Measurements from ENCODE around the gene EXOC4.

DNA sequence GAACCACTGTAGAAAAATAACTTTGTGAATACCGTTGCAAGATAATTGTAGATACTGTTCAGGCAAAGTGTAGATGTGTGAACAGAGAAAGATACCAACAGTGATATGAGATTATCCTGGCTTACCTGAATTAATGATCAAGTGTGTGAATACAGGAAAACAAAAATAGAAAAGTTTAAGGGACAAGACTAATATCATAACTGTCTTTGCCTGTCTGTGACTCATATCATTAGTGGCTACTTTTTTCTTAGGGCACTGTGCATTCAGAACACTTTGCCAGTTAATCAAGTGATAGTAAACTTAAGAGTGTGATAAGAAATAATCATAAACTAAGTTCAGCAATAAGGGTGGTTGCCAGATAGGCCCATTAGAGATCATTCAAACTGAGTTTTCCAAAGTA is 551.2 kb downstream of the EXOC4 start:
- TF ChIP-seq, protein P1, sequence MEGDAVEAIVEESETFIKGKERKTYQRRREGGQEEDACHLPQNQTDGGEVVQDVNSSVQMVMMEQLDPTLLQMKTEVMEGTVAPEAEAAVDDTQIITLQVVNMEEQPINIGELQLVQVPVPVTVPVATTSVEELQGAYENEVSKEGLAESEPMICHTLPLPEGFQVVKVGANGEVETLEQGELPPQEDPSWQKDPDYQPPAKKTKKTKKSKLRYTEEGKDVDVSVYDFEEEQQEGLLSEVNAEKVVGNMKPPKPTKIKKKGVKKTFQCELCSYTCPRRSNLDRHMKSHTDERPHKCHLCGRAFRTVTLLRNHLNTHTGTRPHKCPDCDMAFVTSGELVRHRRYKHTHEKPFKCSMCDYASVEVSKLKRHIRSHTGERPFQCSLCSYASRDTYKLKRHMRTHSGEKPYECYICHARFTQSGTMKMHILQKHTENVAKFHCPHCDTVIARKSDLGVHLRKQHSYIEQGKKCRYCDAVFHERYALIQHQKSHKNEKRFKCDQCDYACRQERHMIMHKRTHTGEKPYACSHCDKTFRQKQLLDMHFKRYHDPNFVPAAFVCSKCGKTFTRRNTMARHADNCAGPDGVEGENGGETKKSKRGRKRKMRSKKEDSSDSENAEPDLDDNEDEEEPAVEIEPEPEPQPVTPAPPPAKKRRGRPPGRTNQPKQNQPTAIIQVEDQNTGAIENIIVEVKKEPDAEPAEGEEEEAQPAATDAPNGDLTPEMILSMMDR (IDR thresholded peaks at IDR 0.05): no peak
- TF ChIP-seq POLR2A (IDR thresholded peaks at IDR 0.05; ENCODE audit: low read depth) (no peak), POLR2AphosphoS5 (IDR thresholded peaks at IDR 0.05) (no peak)
